ENCODE measurements around the gene TXNRD2. TPM values are rescaled to one million over a fixed set of nuclear protein-coding genes. Genes with fewer than 3 reads are reported as not detected.

The TXNRD2 gene
- total and polyA plus RNA-seq, 2 of the 4 experiments (the other 2 are of a cell fraction): 15.6 to 25.7 TPM

GRCh38 chr22:19854778-19855503 is 86.7 kb downstream of the TXNRD2 start, which contains the start of the genes GNB1L and RTL10:
Gene GNB1L, minus strand, starts transcription at chr22:19854874. Its CDS starts 33,519 bp downstream, at chr22:19821355.
Gene RTL10, minus strand, starts transcription at chr22:19854874. Its CDS starts 2,613 bp downstream, at chr22:19852261.
- 0% methylated on average over 50 of the region's 81 CpGs; no CpG with 5 or more reads in 1 of the 2 experiments for WGBS, 2 experiments (ENCODE audit: extremely low coverage in 2 of 2, insufficient read length in 1 of 2)
- peak within 1 kb of the TSS; percentile 81 for H3K27ac ChIP-seq (ENCODE audit: insufficient read depth, low read length)

More at GRCh38 chr22:19854778-19855503, 86.7 kb downstream of the TXNRD2 start, which contains the start of the genes GNB1L and RTL10:
- H4K5ac ChIP-seq (ENCODE audit: low read depth, low read length): peak within 1 kb of the TSS; percentile 96
- peak within 1 kb of the TSS; percentile 90 for H2AFZ ChIP-seq (replicated peaks; ENCODE audit: low read length, poor library complexity)
- ATAC-seq (ENCODE audit: low read depth) (peak; percentile 94), DNase-seq (peak; percentile 96)
- BruUV-seq (replicated peaks): no TSS peak
- no peaks in the 10 kb centered on the region for H3K27me3 ChIP-seq (ENCODE audit: control insufficient read depth, insufficient read depth, low read length)
- H2BK120ac ChIP-seq (ENCODE audit: low read depth, low read length): peak within 1 kb of the TSS; percentile 50
- peaks cover 24% of the 10 kb centered on the region for H3K36me3 ChIP-seq (ENCODE audit: control insufficient read depth, insufficient read depth, low read length)
- H3K4ac ChIP-seq (ENCODE audit: low read depth, low read length): peak within 1 kb of the TSS; percentile 96
- H3K56ac ChIP-seq (ENCODE audit: extremely low read depth, insufficient read depth, low read length): peak within 1 kb of the TSS; percentile 80
- ChIA-PET CTCF (interaction anchor here (1.5 kb wide), 1 partner anchor 55 kb away, joined by 3 read pairs; no protein-coding TSS in a partner anchor), POLR2A (ENCODE audit: unreplicated experiment) (no interaction called here)
- H3K18ac ChIP-seq (ENCODE audit: low read depth, low read length): peak within 1 kb of the TSS; percentile 46
- H3K14ac ChIP-seq (replicated peaks; ENCODE audit: low read depth, low read length): peak within 1 kb of the TSS; percentile 93
- peak within 1 kb of the TSS; percentile 95 for H2AK9ac ChIP-seq (replicated peaks; ENCODE audit: low read depth, low read length, poor library complexity)
- peak within 1 kb of the TSS; percentile 81 for H3K23ac ChIP-seq (ENCODE audit: low read depth, low read length)
- H3K9me3 ChIP-seq (ENCODE audit: control insufficient read depth, insufficient read depth, low read length): no peaks in the 10 kb centered on the region
- H3K4me2 ChIP-seq (ENCODE audit: low read depth, low read length): peak within 1 kb of the TSS; percentile 97
- peak within 1 kb of the TSS; percentile 90 for H2BK5ac ChIP-seq (ENCODE audit: low read depth, low read length, poor library complexity, severe bottlenecking)
- H3K9ac ChIP-seq (ENCODE audit: low read depth, low read length): peak within 1 kb of the TSS; percentile 90
- peak within 1 kb of the TSS; percentile 10; the same call in 1 of the 2 replicates for H2BK20ac ChIP-seq (ENCODE audit: low read depth, low read length)
- H4K91ac ChIP-seq (ENCODE audit: insufficient read depth, low read depth, low read length): peak within 1 kb of the TSS; percentile 95
- peak within 1 kb of the TSS; percentile 15; the same call in 1 of the 3 replicates for H2BK15ac ChIP-seq (ENCODE audit: low read depth, low read length)
- dilution Hi-C loops (cut with HindIII; ENCODE audit: low sequenced_read_pairs, unreplicated experiment): no loop called here
- intact Hi-C loops (cut with micrococcal nuclease): loop anchor here (1.0 to 5.0 kb wide), 2 partner anchors 55 to 123 kb away; no protein-coding TSS in a partner anchor
- TF ChIP-seq RAD21 (IDR thresholded peaks at IDR 0.05; ENCODE audit: low read length): peak; percentile 29
- TF ChIP-seq MAFK (IDR thresholded peaks at IDR 0.05; ENCODE audit: low read depth, low read length): no peak
- TF ChIP-seq NFE2L2 (IDR thresholded peaks at IDR 0.05; ENCODE audit: low read depth, low read length): no peak
- no peak for TF ChIP-seq RCOR1 (IDR thresholded peaks at IDR 0.05; ENCODE audit: insufficient replicate concordance, low read length)
- peak; percentile 31; the same call in 1 of the 2 replicates for TF ChIP-seq MAZ (IDR thresholded peaks at IDR 0.05; ENCODE audit: borderline replicate concordance, low read depth, low read length)
- TF ChIP-seq FOS (IDR thresholded peaks at IDR 0.05; ENCODE audit: low read depth, low read length): no peak
- TF ChIP-seq CHD1 (IDR thresholded peaks at IDR 0.05; ENCODE audit: low read depth, low read length): no peak
- TF ChIP-seq BHLHE40 (IDR thresholded peaks at IDR 0.05; ENCODE audit: low read depth, low read length): peak; percentile 77
- TF ChIP-seq CEBPB (IDR thresholded peaks at IDR 0.05; ENCODE audit: low read depth, low read length): no peak
- TF ChIP-seq CTCF (conservative IDR thresholded peaks at IDR 0.05; ENCODE audit: low read depth, low read length): peak; percentile 27; the same call in 1 of the 2 replicates
- no peak for TF ChIP-seq ELK1 (IDR thresholded peaks at IDR 0.05; ENCODE audit: borderline replicate concordance, low read depth, low read length)
- TF ChIP-seq MXI1 (IDR thresholded peaks at IDR 0.05; ENCODE audit: borderline replicate concordance, low read depth, low read length): peak; percentile 97
- peak; percentile 84 for TF ChIP-seq POLR2A (IDR thresholded peaks at IDR 0.05; ENCODE audit: low read depth, low read length)
- peak; percentile 65 for TF ChIP-seq USF2 (IDR thresholded peaks at IDR 0.05; ENCODE audit: low read depth, low read length)
- peak within 1 kb of the TSS; percentile 85 for H3K4me3 ChIP-seq (ENCODE audit: insufficient read depth, low read depth, low read length)
- peaks cover 16% of the 10 kb centered on the region for H3K4me1 ChIP-seq (ENCODE audit: control insufficient read depth, insufficient read depth, low read length)
- peaks cover 17% of the 10 kb centered on the region for H3K9me1 ChIP-seq (ENCODE audit: insufficient read depth, low read length)
- H2AK5ac ChIP-seq (ENCODE audit: low read depth, low read length): peak within 1 kb of the TSS; percentile 92
- peak within 1 kb of the TSS; percentile 93 to 98 for H4K8ac ChIP-seq (ENCODE audit: low read depth in 2 of 2, low read length in 2 of 2)
- in situ Hi-C loops (cut with MboI; ENCODE audit: low sequenced_read_pairs): no loop called here
- H4K20me1 ChIP-seq (ENCODE audit: insufficient read depth, low read length): peaks cover 33% of the 10 kb centered on the region
- H3K79me1 ChIP-seq (ENCODE audit: low read depth in 1 of 2, low read length in 2 of 2): peaks cover 17 to 63% of the 10 kb centered on the region in 2 experiments

Measured in IMR-90 (cell line).